CD8-positive, alpha-beta memory T cell (primary cell): ENCODE measurements around the gene ZBTB7A. TPM values are rescaled to one million over a fixed set of nuclear protein-coding genes. Genes with fewer than 3 reads are reported as not detected.
A peak's percentile ranks its signal among the peaks of the same experiment; 100 is the strongest.

Source experiments
- CTCF ChIA-PET: fragments of 350-600 bp; sonication (Branson Sonifier 250); formaldehyde crosslinking; loops from one replicate; lab custom pipeline; 2021; ENCODE audit warnings: antibody characterized with exemption; lab: Charles Lee
- POLR2A ChIA-PET: fragments of 350-600 bp; sonication (Branson Sonifier 250); formaldehyde crosslinking; loops from one replicate; lab custom pipeline; 2021; ENCODE audit warnings: antibody characterized with exemption; lab: Charles Lee
- DNase-seq, 5 donors: peaks; one replicate each; pipeline versions ENCODE4 v3.0.0 to v3.0.0-alpha.2; 2020 to 2022; ENCODE audit warnings: mixed read lengths in 1 of 5
- H3K27ac ChIP-seq: one replicate; pipeline ENCODE4 v1.7.0; 2013; ENCODE audit warnings: low read depth, mild to moderate bottlenecking, low read length, moderate library complexity
- H3K27me3 ChIP-seq: 2 replicates; pipeline ENCODE4 v1.7.0; 2013; ENCODE audit warnings: low read length, mild to moderate bottlenecking; ENCODE audit not compliant: insufficient read depth, poor library complexity, severe bottlenecking
- H3K36me3 ChIP-seq: 2 replicates; pipeline ENCODE4 v1.7.0; 2013; ENCODE audit warnings: mild to moderate bottlenecking, low read length, moderate library complexity; ENCODE audit not compliant: insufficient read depth
- H3K4me1 ChIP-seq: 2 replicates; pipeline ENCODE4 v1.7.0; 2013; ENCODE audit warnings: mild to moderate bottlenecking, low read length, moderate library complexity; ENCODE audit not compliant: insufficient read depth
- H3K4me3 ChIP-seq: 2 replicates; pipeline ENCODE4 v1.7.0; 2013; ENCODE audit warnings: mild to moderate bottlenecking, low read length
- H3K9me3 ChIP-seq: 2 replicates; pipeline ENCODE4 v1.7.0; 2013; ENCODE audit warnings: mild to moderate bottlenecking, low read length
- H3K27ac Mint-ChIP-seq, 8 donors: one replicate each; pipeline ENCODE4 v1.8.0; 2020 to 2021; ENCODE audit warnings: mixed read lengths in 8 of 8, mild to moderate bottlenecking in 6 of 8, inconsistent platforms in 3 of 8, moderate library complexity in 3 of 8
- H3K27me3 Mint-ChIP-seq, 2 donors: one replicate each; pipeline ENCODE4 v1.8.0; 2020 to 2021; ENCODE audit warnings: mixed read lengths in 2 of 2, mild to moderate bottlenecking in 1 of 2, moderate library complexity in 1 of 2
- H3K36me3 Mint-ChIP-seq, 3 donors: one replicate each; pipeline ENCODE4 v1.8.0; 2020 to 2021; ENCODE audit warnings: mixed read lengths in 3 of 3, inconsistent platforms in 1 of 3, mild to moderate bottlenecking in 1 of 3
- H3K4me1 Mint-ChIP-seq, 3 donors: one replicate each; pipeline ENCODE4 v1.8.0; 2020 to 2021; ENCODE audit warnings: mixed read lengths in 3 of 3, inconsistent platforms in 1 of 3, mild to moderate bottlenecking in 1 of 3
- H3K4me3 Mint-ChIP-seq, 7 donors: one replicate each; pipeline ENCODE4 v1.8.0; 2020 to 2021; ENCODE audit warnings: mixed read lengths in 7 of 7, mild to moderate bottlenecking in 6 of 7, moderate library complexity in 4 of 7, inconsistent platforms in 2 of 7
- H3K9me3 Mint-ChIP-seq, 5 donors: one replicate each; pipeline ENCODE4 v1.8.0; 2020 to 2022; ENCODE audit warnings: mixed read lengths in 5 of 5, mild to moderate bottlenecking in 3 of 5, moderate library complexity in 2 of 5, inconsistent platforms in 1 of 5
- polyA plus RNA-seq: library from polyadenylated mRNA; unstranded; fragments of 300-500 nt; fragmentation: Illumina TruSeq; gene quantifications from one replicate; pipeline ENCODE4 v1.2.3, GENCODE V29; 2021
- total RNA-seq, 2 experiments: library from RNA; stranded (reverse); gene quantifications; one replicate each; pipeline ENCODE4 v1.2.3, GENCODE V29; 2021

Gene ZBTB7A
- total and polyA plus RNA-seq, 3 experiments from 2014 or later, result 44.1 to 86.1 (median 46.8) TPM

DNA sequence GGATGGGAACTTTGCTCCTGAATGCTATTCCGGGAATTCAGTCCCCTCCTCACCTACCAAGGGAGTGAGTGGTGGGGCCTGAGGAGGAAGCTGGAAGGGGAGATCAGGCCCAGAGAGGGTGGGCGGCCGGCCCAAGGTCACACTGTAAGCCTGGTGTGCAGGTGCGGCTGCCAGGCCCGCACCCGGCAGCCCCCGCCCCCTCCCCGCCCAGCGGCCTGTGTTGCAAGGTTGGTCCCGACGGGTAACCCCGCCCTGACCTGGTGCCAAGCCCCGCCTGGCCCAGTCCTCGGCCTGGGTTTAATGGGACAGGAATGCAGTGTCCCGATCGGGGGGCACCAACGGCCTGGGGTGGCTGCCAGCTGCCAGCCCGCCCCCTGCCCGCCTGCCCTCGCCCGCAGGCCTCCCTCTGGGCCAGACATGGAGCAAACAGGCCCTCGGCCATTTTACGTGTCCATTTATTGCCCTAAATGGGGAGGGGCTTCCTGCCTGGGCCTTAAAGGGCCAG, 5.5 kb downstream of the ZBTB7A start:
- peaks cover 25 to 64% (median 34%) of the 10 kb centered on the region in 3 donors for H3K4me1 Mint-ChIP-seq
- Histone ChIP-seq H3K4me1 (peaks cover 52% of the 10 kb centered on the region), H3K9me3 (no peaks in the 10 kb centered on the region), H3K27me3 (no peaks in the 10 kb centered on the region), H3K36me3 (no peaks in the 10 kb centered on the region), H3K27ac (peak overlapping the region; percentile 74), H3K4me3 (no peak overlapping the region)
- peak overlapping the region; percentile 78 to 92 (median 84) for H3K4me3 Mint-ChIP-seq
- peak overlapping the region in 7 of 8 donors; percentile 7 to 99 (median 95) for H3K27ac Mint-ChIP-seq
- ChIA-PET CTCF (interaction anchor here (1.0 kb wide), 1 partner anchor 73 kb away, joined by 3 read pairs; no protein-coding TSS in a partner anchor), POLR2A (interaction anchor here (0.8 to 2.9 kb wide), 3 partner anchors 43 to 74 kb away, joined by 3 to 15 read pairs (median 3); no protein-coding TSS in a partner anchor)
- no peaks in the 10 kb centered on the region for H3K9me3 Mint-ChIP-seq
- H3K27me3 Mint-ChIP-seq, result peaks cover 0 to 3% of the 10 kb centered on the region in 2 donors
- DNase-seq, result peak in 3 of 5 donors; percentile 63 to 71 (median 68)
- H3K36me3 Mint-ChIP-seq, result peaks cover 0 to 24% (median 0%) of the 10 kb centered on the region in 3 donors

DNA sequence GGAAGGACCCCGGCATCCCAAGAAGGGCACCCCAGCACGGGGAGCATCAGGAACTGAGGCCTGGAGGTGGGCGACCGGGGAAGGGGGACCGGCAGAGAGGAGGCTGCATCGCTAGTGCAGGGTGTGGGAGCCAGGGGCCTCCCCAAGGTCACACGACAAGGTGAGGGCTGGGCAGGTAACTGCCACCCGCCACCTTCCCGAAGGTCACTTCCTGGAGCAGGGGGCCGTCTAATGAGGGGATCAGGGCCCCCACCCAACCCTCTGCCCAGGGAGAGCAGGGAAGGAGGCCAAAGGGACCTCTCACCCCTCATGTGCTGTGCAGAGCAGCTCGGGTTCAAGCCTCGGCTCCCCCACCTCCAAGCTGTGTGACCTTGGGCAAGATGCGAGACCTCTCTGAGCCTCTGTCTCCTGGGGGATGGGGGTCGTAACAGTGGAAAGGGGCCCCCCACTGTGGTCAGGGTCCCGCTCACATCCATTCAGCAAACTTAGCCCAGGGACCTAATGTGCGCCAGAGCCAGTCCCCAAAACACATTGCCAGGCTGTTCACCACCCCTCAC, 6.0 kb downstream of the ZBTB7A start:
- no peaks in the 10 kb centered on the region for H3K9me3 Mint-ChIP-seq
- Histone ChIP-seq H3K4me3 (peak overlapping the region; percentile 37), H3K27ac (peak overlapping the region; percentile 74), H3K36me3 (peaks cover 4% of the 10 kb centered on the region), H3K9me3 (no peaks in the 10 kb centered on the region), H3K4me1 (peaks cover 52% of the 10 kb centered on the region), H3K27me3 (no peaks in the 10 kb centered on the region)
- peaks cover 29 to 69% (median 36%) of the 10 kb centered on the region in 3 donors for H3K4me1 Mint-ChIP-seq
- H3K27ac Mint-ChIP-seq, result peak overlapping the region; percentile 88 to 99 (median 94)
- no peak for DNase-seq
- H3K27me3 Mint-ChIP-seq, result peaks cover 0 to 3% of the 10 kb centered on the region in 2 donors
- ChIA-PET POLR2A (interaction anchor here (0.8 to 2.9 kb wide), 3 partner anchors 44 to 75 kb away, joined by 3 to 15 read pairs (median 4); partner anchors contain the start of gene EEF2), CTCF (no interaction called here)
- H3K4me3 Mint-ChIP-seq, result peak overlapping the region; percentile 78 to 92 (median 84)
- H3K36me3 Mint-ChIP-seq, result peaks cover 0 to 29% (median 3%) of the 10 kb centered on the region in 3 donors

DNA sequence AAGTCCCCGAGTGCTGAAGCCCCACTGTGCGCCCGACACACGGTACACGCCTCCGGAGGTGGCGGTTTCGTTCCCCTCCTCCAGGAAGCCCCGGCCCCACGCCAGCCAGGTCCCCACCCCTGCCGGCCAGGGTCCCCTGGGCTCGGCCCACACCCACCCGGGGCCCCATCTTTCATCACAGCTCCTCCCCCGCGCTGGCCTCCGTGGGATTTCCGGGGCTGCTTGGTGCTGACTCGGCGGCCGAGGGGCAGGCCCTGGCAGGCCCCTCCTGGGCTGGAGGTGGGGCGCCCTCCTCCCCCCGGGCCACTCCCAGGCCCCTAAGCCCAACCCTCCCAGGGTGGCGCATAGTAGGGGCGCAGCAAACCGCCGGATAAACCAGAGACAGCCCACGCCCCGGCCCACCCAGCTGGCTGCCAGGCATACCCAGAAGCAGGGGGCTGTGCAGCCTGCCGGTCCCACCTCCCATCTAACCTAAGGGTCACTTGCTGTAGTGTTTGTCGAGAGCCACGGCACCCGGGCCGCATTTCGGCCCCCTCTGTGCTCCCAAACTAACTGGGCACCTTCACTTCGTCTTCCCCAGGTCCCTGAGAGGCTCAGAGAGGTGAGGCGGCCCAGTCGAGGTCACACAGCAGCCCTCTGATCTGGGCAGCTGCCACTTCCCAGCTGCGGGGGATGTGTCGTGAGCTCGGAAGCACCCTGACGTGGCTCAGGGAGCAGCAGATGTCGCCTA, 6.6 kb downstream of the ZBTB7A start:
- no peaks in the 10 kb centered on the region for H3K9me3 Mint-ChIP-seq
- H3K4me3 ChIP-seq, result peak overlapping the region; percentile 37
- ChIA-PET POLR2A (interaction anchor here (0.7 to 2.9 kb wide), 6 partner anchors 11 to 80 kb away, joined by 3 to 15 read pairs (median 3); partner anchors contain the start of genes EEF2 and PIAS4), CTCF (interaction anchor here (0.6 kb wide), 1 partner anchor 9 kb away, joined by 5 read pairs; no protein-coding TSS in a partner anchor)
- no peaks in the 10 kb centered on the region for H3K27me3 ChIP-seq
- no peaks in the 10 kb centered on the region for H3K9me3 ChIP-seq
- peak overlapping the region; percentile 74 for H3K27ac ChIP-seq
- H3K4me3 Mint-ChIP-seq, result peak overlapping the region; percentile 78 to 92 (median 84)
- peak; percentile 48 to 89 (median 79) for DNase-seq
- H3K4me1 ChIP-seq, result peaks cover 52% of the 10 kb centered on the region
- peaks cover 29 to 76% (median 37%) of the 10 kb centered on the region in 3 donors for H3K4me1 Mint-ChIP-seq
- peaks cover 0 to 8% of the 10 kb centered on the region in 2 donors for H3K27me3 Mint-ChIP-seq
- peaks cover 0 to 35% (median 4%) of the 10 kb centered on the region in 3 donors for H3K36me3 Mint-ChIP-seq
- peak overlapping the region; percentile 88 to 99 (median 94) for H3K27ac Mint-ChIP-seq
- H3K36me3 ChIP-seq, result peaks cover 4% of the 10 kb centered on the region

DNA sequence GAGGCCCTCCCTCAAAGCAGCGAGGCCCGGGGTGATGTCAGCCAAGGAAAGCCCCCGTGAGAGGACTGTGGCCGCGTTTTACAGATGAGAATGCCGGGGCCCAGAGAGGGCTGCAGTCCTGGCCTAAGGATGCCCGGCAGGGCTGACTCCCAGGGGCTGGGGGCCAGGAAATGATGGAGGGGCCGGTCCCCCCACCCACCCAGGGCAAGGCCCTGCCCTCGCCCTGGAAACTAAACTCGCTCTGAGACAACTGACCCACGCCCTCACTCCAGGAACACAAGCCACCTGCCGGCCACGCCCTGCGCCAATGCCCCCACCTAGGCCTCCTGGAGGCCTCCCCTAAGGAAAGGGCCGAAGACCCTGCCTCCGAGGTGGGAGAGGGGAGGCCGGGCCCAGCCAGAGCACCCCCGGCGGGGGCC, 7.2 kb downstream of the ZBTB7A start:
- no peaks in the 10 kb centered on the region for H3K27me3 ChIP-seq
- Mint-ChIP-seq H3K36me3 (peaks cover 0 to 40% (median 4%) of the 10 kb centered on the region in 3 donors), H3K27me3 (peaks cover 0 to 8% of the 10 kb centered on the region in 2 donors), H3K4me3 (peak overlapping the region; percentile 48 to 92 (median 71)), H3K9me3 (no peaks in the 10 kb centered on the region), H3K27ac (peak overlapping the region; percentile 80 to 99 (median 92)), H3K4me1 (peaks cover 29 to 76% (median 37%) of the 10 kb centered on the region in 3 donors)
- H3K9me3 ChIP-seq, result no peaks in the 10 kb centered on the region
- H3K27ac ChIP-seq, result peak overlapping the region; percentile 74
- H3K4me3 ChIP-seq, result peak overlapping the region; percentile 6
- ChIA-PET CTCF (interaction anchor here (0.6 kb wide), 1 partner anchor 9 kb away, joined by 5 read pairs; no protein-coding TSS in a partner anchor), POLR2A (interaction anchor here (0.7 to 2.9 kb wide), 6 partner anchors 10 to 81 kb away, joined by 3 to 15 read pairs (median 3); partner anchors contain the start of genes EEF2 and PIAS4)
- H3K36me3 ChIP-seq, result peaks cover 4% of the 10 kb centered on the region
- peaks cover 52% of the 10 kb centered on the region for H3K4me1 ChIP-seq
- peak in 1 of 5 donors; percentile 45 for DNase-seq

DNA sequence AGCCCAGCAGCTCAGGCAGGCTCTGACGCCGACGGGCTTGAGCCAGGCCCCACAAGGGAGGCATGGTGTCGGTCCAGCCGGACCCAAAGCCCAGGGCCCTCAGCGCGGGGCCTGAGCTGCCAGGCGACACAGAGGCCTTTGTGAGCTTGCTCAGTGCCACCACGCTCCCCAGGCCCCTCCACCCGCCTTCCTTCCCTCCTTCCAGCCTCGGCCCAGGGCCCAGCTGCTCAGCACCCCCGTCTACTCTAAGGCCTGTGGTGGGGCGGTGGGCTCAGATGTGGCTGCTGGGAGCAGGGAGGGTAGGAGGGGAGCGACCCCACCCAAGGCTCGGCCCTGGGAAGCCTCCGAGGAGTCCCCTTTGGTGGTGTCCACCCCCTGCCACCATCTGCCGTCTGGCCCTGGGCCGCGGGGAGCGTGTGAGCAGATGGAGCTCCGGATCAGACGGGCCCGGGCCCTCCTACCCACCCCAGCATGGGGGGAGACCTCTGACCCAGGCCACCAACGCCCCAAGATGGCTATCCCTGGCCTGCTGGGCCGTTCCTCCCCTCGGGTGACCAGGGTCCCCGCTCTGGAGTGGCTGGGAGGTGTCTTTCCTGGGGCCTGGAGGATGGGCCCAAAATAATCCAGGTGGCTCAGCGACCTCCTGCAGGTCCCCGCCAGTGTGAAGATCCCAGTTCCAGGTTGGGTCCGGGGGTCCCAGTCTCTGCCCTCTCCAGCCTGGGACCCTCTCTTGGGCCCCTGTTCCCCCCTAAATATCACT, 7.8 kb downstream of the ZBTB7A start:
- Histone ChIP-seq H3K4me3 (peak overlapping the region; percentile 6), H3K36me3 (peaks cover 4% of the 10 kb centered on the region), H3K9me3 (no peaks in the 10 kb centered on the region), H3K27ac (peak overlapping the region; percentile 74), H3K4me1 (peaks cover 50% of the 10 kb centered on the region), H3K27me3 (no peaks in the 10 kb centered on the region)
- H3K9me3 Mint-ChIP-seq, result no peaks in the 10 kb centered on the region
- POLR2A ChIA-PET, result interaction anchor here (0.8 to 1.8 kb wide), 9 partner anchors 18 to 73 kb away, joined by 3 to 6 read pairs (median 4); partner anchors contain the start of genes EEF2 and PIAS4
- peaks cover 0 to 8% of the 10 kb centered on the region in 2 donors for H3K27me3 Mint-ChIP-seq
- H3K27ac Mint-ChIP-seq, result peak overlapping the region in 7 of 8 donors; percentile 87 to 99 (median 95)
- peaks cover 29 to 75% (median 37%) of the 10 kb centered on the region in 3 donors for H3K4me1 Mint-ChIP-seq
- peak overlapping the region; percentile 44 to 92 (median 54) for H3K4me3 Mint-ChIP-seq
- H3K36me3 Mint-ChIP-seq, result peaks cover 0 to 40% (median 4%) of the 10 kb centered on the region in 3 donors
- CTCF ChIA-PET, result interaction anchor here (1.0 kb wide), 1 partner anchor 46 kb away, joined by 3 read pairs; no protein-coding TSS in a partner anchor
- no peak for DNase-seq

DNA sequence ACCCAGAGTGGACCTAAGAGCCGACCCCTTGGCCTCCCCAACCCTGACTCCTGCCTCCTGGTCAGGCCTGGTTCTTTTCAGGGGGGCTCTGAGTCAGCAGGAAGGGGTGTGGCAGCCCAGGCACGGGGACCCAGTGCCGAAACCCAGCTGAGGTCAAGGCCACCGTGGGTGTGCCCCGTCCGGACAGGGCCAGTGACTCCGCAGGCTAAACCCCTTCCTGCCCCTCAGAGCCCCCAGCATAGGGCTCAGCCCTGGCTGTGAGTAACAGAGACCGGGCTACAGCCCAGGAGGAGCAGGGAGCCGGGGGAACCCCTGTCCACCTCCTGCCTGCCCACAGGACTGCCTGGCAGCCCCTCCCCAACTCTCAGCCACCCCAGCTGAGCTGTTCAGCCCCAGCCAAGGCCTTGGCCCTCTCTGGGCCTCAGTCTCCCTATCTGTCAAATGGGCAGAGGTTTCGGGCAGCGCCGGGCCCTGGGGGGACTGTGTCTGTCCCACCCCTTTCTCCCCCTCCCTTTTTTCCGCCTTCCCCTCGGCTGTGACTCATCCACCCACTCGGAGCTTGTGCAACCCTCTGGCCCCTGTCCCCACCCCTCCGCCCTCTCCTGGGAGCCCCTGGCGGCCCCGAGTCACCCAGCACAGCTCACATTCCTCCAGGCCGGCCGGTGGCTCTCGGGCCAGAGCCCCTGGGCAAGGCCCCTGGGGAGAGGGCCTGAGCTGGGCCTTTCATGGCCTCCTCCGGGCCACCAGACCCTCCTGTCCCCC, 8.6 kb downstream of the ZBTB7A start:
- Mint-ChIP-seq H3K27ac (peak overlapping the region; percentile 55 to 98 (median 90)), H3K4me3 (peak overlapping the region; percentile 59 to 83 (median 65)), H3K27me3 (peaks cover 0 to 8% of the 10 kb centered on the region in 2 donors), H3K36me3 (peaks cover 7 to 44% (median 10%) of the 10 kb centered on the region in 3 donors), H3K4me1 (peaks cover 33 to 75% (median 39%) of the 10 kb centered on the region in 3 donors), H3K9me3 (no peaks in the 10 kb centered on the region)
- Histone ChIP-seq H3K27me3 (no peaks in the 10 kb centered on the region), H3K4me1 (peaks cover 50% of the 10 kb centered on the region), H3K36me3 (peaks cover 12% of the 10 kb centered on the region), H3K4me3 (no peak overlapping the region), H3K9me3 (no peaks in the 10 kb centered on the region), H3K27ac (peak overlapping the region; percentile 74)
- ChIA-PET POLR2A (interaction anchor here (0.8 to 1.8 kb wide), 7 partner anchors 8 to 57 kb away, joined by 3 to 6 read pairs (median 4); no protein-coding TSS in a partner anchor), CTCF (interaction anchor here (1.0 to 1.4 kb wide), 2 partner anchors 47 kb away, joined by 3 to 4 read pairs; no protein-coding TSS in a partner anchor)
- DNase-seq, result peak in 3 of 5 donors; percentile 50 to 74 (median 71)
